Measurements from ENCODE around the gene LGI4.
"Not testable (repeated sequence)": the region's sequence is repeated elsewhere in the genome, so short reads cannot be mapped to it uniquely, and the experiment has no call there.

The LGI4 gene

DNA sequence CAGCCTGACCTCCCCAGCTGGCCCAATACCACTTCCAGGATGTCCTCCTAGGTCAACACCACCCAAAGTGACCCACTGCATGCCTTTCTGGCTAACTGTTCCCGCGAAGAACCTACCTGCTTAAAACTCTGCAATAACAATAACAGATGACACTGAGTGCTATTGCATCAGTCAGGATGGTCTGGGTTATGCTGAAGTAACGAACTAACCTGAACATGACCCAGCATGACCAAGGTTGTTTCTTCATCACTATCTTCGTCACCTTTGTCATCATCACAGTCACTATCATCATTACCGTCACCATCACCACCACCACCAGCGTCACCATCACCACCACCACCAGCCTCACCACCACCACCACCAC lies 29.8 kb downstream of the LGI4 start:
- no peak for DNase-seq

DNA sequence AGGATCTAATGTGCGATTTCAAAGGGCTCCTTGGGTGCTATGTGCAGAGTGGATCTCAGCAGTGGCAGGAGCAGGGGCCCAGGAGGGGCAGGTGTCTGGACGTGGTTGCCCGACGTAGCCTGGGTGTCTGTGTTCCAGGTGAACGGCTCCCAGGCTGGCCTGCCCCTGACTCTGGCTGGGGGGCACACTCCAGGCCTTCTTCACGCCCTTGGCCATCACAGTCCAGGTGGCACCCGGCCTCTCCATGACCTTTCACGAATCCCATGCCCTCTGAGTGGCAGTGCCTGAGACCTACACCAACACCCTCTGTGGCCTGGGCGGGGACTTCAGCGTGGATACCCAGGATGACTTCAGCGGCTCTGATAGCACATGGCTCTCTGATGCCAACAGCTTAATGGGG lies 30.5 kb downstream of the LGI4 start:
- DNase-seq, result no peak

DNA sequence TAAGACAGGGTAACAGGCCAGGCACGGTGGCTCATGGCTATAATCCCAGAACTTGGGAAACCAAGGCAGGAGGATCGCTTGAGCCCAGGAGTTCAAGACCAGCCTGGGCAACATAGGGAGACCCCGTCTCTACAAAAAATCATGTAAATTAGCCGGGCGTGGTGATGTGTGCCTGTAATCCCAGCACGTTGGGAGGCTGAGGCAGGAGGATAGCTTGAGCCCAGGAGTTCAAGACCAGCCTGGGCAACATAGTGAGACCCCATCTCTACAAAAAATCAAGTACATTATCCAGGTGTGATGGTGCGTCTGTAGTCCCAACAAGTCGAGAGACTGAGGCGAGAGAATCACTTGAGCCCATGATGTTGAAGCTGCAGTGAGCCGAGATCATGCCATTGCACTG lies 31.2 kb downstream of the LGI4 start:
- not testable (repeated sequence) for DNase-seq

DNA sequence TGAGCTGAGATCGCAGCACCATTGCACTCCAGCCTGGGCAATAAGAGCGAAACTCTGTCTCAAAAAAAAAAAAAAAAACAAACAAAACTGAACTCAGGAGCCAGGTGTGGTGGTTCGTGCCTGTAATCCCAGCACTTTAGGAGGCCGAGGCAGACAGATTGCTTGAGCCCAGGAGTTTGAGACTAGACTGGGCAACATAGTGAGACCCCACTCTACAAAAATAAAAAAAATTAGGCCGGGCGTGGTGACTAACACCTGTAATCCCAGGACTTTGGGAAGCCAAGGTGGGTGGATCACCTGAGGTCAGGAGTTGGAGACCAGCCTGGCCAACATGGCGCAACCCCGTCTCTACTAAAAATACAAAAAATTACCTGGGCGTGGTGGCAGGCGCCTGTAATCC lies 32.9 kb downstream of the LGI4 start:
- DNase-seq, result not testable (repeated sequence)

DNA sequence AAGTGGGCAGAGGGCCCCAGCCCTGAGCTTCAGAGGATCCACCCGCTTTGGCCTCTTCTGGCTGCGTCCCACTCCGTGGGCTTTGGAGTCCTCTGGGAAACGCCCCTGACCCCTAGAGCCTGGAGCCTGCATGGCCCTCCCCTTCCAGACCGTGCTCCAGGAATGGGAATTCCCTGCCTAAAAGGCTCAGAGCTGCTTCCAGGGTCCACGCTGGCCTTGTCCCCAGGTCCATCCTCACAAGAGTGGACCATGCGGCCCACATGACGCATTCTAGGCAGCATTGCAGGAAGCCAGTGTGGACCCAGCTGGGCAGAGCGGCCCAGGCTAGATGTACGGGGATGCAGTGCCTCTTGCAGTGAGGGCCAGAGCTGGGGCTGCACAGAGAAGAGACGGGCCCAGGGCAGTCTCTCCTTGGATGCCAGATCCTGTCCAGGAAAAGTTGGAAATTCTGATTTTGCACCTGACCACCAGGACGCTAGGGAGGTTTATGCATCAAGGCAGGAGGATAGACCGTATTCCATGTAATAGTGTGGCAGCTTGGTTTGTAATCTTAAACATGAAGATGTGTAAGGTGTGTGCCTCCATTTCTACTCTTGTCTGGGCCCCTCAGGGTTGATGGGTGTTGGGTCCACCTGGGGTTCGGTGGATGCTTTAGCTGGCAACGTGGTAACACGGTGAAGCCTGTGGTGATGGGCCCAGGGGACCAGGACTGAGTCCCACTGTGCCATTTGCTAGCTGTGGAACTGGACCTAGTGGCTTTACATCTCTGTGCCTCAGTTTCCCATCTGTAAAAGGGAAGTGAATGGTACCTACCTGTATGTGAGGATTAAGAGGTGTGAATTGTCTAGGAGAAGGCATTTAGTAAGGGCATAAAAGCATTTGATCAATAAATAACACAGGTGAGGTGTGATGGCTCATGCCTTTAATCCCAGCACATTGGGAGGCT lies 34.0 kb downstream of the LGI4 start:
- DNase-seq, result no peak

DNA sequence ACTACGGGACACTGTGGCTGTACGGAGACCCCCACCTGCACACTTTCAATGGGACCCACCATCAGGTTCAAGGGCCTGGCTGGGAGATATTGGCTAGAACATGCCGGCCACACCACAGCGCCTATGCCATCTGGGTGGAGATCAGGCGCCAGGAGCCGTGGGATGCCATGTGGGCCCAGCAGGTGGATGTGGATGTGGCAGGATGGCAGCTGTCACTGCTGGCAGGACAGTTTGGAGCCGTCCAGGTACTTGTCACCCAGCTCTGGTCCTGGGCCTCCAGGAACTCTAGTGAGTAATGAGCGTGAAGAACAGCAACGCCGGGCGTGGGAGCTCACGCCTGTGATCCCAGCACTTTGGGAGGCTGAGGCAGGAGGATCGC lies 35.0 kb downstream of the LGI4 start:
- no peak for DNase-seq

DNA sequence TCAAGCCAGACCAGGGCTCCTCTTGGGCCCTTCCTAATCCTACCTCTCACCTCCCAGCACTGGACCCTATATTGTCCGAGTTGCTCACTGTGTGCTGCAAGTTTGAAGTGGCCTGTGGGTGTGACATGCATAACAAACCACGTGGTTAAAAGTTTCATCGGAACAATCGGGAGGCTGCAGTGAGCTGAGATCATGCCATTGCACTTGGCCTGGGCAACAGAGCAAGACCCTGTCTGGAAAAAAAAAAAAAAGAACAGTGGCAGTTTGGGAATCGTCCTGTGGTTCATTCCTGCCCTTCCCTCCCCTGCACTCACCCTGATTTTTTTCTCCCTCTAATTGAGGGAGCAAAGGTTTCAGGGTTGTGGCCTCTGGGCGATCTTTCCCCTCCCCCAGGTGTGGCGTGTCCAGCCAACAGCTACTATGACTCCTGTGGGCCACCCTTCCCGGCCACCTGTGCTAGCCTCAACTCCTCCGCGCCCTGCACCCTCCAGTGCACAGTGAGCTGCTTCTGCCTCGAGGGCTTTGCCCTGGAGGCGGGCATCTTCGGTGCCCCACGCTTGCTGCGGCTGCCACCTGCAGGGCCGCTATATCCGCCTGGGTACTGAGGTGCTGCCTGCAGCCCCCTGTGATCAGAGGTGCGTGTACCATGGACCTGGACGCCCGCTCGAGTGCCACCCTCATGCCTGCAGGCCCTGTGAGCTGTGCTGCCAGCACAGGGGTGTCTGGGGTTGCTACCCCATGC lies 35.5 kb downstream of the LGI4 start:
- no peak for DNase-seq

DNA sequence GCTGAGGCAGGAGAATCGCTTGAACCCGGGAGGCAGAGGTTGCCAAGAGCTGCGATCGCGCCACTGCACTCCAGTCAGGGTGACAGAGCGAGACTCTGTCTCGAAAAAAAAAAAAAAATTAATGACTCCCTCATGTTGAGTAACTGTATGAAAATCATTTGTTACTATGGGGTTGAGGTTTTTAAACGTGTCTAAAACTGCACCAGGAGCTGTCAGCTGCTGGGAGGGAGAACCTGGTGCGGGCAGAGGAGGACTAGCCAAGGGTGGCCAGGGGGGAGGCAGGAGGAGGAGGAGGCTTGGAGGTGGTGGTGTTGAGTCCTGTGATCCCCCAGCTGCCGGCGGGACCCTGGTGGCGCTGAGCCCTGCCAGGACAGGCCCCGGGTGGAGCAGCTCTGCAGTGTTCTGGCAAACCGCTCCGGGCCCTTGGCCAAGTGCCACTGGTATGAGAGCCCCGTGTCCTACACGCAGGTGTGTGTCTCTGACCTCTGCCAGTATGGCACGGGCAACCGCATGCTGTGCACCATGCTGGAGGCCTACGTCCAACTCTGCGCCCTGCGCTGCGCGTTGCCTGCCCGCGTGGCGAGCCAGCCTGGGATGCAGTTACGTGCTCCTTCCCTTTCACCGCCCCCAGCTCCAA lies 36.3 kb downstream of the LGI4 start:
- DNase-seq, result no peak

DNA sequence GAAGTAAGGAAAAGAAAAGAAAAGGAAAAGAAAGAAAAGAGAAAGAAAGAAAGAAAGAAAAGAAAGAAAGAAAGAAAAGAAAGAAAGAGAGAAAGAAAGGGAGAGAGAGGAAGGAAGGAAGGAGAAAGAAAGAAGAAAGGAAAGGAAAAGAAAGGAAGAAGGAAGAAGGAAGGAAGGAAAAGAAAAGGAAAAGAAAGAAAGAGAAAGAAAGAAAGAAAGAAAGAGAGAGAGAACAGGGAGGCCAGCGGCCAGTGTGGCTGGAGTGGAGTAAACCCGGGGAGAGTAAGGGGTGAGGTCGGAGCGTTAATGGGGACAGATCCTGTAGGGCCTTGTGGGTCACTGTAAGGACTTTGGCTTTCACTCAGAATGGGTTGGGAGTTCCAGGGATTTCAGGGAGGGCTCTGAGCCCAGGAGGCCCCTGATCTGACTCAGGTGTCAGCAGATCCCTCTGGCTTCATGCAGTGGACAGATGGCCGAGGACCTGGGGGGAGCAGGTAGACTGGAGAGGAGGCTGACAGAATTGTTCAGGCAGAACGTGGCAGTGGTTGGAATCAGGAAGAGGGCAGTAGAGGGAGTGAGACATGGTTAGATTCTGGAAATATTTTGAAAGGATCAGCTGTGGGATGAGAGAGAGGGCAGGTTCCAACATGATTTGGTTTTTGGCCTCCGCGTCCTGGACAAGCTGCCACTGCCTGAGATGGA lies 39.0 kb downstream of the LGI4 start:
- DNase-seq, result no peak

DNA sequence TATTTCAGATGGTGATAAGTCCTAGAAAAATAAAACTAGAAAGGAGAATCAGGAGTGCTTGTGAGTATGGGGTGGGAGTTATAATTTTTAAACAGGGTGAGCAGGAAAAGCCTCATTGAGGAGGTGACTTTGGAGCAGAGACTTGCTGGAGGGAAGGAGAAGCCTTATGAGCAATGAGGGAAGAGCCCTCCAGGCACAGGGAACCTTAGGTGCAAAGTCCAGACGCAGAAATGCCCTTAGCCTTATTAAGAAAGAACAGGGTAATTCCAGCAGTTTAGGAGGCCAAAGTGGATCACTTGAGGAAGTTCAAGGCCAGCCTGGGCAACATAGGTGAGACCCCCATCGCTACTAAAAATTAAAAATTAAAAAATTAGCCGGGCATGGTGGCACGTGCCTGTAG lies 40.2 kb downstream of the LGI4 start:
- no peak for DNase-seq

DNA sequence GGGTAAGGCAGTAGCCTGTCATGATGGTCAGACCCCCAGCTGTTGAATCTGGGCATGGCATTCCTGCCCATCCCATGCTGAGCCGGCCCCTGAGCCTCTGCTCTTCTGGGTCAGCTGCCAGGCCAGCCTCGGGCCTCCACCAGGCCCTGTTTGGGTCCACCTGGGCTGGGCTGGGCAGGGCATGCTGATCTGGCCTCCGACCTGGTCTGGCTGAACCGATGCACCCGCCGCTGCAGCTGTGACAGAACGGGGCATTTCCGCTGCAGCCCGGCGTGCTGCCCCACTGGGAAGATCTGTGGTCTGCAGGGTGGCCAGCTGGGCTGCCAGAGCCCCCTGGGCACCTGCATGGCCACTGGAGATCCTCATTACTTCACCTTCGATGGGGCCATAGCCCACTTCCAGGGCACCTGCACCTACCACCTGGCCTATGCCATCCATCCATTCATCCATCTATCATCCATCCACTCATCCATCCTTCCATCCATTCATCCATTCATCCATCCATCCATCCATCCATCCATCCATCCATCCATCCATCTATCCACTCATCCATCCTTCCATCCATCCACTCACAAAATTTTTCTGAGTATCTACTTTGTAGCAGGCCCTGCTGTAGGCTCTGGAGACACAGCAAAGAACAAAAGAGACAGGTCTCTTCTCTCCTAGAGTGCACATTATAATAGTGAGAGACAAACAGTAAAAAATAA lies 40.8 kb downstream of the LGI4 start:
- DNase-seq, result no peak

DNA sequence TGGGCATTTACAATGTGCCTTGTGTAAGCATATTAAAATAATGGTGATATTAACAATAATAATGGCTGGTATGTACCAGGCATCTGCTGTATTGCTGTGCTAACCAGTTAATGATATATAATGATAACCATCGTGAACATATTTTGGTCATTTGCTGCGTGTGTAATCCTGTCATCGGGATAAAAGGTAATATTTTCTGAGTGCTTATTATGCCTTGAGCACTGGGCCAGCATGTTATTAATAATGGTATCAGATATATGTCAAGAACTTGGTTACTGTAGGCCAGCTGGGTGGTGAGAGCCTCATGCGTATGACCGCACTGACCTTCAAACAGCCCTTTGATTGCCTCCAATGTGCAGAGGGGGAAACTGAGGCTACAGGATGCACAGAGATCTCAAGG lies 41.4 kb downstream of the LGI4 start:
- no peak for DNase-seq

DNA sequence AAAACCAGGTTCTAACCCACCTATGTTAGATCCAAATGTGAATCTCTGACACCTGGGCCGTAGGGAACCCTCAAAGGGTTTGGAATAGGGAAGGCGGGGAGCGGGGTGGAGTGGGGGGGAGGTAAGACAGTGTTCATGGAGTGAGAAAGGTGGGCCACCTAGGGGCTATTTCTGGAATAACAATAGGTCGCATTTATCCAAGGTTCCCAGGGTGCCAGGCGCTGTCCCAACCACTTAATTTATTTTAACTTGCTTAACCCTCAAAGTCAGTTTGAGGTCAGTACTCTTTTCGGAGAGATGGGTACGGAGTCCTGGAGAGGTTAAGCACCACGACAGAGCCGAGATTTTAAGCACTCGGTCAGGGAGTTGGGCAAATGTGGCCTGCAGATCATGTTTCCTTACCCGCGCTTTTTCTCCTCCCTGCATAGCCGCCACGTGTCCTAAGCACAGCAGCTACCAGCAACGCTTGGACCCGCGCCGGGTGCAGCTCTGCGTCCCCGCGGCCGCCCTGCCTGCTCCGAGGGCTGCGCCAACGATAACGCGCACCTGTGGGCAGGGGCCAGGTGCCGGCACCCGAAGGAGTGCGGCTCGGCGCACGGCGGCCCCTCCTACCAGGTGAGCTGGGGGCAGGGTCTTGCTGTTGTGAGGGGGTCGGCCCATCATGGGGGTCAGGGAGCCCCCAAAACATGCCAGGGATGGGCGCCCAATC lies 44.2 kb downstream of the LGI4 start:
- DNase-seq, result peak; percentile 62

DNA sequence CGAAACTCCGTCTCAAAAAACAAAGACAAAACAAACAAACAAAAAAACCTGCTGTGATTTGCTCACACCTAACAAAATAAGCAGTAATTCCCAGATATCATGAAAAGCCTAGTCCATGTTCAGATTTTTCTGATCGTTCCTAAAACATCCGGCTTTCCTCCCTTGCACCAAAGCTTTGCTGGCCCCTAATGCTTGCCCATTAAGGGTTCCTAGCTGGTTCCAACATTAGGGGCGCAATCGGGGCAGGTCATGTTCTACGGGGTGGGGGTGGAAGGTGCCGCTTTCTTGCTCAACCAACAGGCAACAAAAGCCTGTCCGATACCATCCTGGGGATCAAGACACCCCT lies 44.7 kb downstream of the LGI4 start:
- no peak for DNase-seq

DNA sequence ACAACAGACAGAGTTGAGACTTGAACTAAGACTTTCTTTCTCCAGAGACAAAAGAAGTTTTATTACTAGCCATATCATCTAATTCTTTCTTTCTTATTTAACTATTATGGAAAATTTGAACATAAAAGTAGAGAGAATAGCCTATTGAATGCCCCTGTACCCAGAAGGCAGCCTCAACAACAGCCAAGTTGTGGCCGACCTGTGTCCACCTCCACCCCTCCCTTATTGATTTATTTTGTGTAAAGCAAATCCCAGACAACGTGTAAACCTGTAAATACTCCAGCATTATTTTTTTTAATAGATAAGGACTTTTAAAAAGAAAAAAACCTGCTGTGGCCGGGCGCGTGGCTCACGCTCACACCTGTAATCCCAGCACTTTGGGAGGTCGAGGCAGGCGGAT lies 45.3 kb downstream of the LGI4 start:
- DNase-seq, result no peak

DNA sequence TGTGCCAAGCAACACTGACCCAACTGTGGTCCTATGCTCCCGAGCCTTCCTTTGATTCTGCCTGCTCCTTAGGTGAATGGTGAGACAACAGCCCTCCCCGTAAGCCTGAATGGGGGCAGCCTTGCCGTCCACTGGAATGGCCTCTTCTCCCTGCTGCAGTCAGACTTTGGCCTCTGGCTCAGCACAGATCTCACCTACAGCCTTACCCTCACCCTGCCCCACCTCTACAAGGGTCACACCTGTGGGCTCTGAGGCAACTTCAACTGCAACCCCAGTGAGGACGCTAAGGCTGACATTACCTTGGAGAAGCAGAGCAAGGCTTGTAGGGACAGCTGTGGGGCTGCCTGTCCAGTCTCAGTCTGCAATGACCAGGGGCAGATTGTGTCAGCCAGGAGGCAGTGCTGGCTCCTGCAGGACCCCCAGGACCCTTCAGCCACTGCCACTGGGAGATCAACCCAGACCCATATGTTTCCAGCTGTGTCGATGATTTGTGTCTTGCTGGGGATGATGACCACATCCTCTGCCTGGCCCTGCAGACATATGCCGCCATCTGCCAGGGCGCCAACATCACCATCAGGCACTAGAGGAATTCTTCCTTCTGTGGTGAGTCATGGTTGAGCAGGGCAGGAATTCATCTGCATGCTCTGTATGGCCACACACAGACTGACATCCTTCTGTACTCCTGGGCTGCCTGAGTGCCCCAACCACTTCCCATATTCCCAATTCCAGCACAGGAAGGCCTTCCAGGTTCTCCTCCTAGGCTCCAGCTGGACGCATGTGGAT lies 46.5 kb downstream of the LGI4 start:
- DNase-seq, result no peak

DNA sequence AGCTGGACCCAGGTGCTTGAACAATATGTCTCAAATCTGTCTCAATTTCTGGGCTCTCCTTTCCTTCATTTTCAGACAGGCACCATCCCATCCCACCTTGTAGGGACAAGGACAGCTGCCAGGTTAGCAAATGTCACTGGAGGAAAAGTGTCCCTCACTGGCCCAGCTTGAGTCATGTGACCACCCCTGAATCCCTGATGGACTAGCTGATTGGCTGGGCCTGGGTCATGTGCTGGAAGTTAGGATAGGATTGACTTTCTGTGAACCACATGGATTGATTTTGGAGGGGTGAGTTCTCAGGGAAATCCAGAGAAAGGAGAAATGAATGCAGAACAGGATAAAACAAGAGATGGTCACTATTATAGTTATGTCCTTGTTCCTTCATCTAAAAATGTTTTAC lies 47.5 kb downstream of the LGI4 start:
- no peak for DNase-seq

DNA sequence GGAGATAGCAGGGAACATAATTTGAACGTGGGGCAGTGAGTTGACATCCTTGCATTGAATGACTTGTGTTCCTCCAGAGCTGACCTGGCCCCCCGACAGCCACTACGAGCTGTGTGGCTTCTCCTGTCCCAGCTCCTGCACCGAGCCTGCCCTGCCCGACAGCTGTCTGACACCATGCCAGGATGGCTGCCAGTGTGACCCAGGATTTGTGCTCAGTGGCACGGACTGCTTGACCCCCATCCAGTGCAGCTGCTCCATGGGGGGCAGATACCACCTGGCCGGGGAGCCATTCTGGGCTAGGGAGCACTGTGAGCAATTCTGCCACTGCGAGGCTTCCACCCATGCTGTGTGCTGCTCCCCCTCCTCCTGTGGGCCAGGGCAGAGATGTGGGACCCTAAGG lies 48.4 kb downstream of the LGI4 start:
- DNase-seq, result no peak

DNA sequence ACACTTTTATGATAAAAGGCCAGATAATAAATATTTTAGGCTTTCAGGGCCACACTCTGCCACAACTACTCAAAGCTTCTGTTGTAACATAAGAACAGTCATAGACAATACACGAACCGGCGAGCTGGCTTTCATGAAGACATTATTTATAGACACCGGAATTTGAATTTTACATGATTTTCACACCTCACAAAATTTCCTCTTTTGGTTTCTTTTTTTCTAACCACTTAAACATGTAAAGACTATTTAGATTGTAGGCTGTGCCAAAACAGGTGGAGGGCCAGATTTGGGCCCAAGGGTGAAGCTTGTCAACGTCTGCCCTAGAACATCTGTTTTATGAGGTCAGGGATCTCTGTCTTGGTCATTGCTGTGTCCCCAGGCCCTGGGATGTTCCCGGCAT lies 48.9 kb downstream of the LGI4 start:
- DNase-seq, result peak; percentile 15

DNA sequence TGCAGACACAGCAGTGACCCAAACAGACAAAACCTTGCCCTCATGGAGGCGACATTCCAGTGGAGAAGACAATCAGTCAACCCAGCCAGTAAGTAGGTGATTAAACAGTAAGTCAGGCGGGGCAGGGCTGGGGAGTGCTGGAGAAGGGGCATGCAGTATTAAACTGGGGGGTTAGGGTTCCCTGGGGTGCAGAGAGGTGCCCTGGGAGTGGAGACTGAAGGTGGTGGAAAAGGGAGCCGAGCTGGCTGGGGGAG lies 50.4 kb downstream of the LGI4 start:
- DNase-seq, result no peak

DNA sequence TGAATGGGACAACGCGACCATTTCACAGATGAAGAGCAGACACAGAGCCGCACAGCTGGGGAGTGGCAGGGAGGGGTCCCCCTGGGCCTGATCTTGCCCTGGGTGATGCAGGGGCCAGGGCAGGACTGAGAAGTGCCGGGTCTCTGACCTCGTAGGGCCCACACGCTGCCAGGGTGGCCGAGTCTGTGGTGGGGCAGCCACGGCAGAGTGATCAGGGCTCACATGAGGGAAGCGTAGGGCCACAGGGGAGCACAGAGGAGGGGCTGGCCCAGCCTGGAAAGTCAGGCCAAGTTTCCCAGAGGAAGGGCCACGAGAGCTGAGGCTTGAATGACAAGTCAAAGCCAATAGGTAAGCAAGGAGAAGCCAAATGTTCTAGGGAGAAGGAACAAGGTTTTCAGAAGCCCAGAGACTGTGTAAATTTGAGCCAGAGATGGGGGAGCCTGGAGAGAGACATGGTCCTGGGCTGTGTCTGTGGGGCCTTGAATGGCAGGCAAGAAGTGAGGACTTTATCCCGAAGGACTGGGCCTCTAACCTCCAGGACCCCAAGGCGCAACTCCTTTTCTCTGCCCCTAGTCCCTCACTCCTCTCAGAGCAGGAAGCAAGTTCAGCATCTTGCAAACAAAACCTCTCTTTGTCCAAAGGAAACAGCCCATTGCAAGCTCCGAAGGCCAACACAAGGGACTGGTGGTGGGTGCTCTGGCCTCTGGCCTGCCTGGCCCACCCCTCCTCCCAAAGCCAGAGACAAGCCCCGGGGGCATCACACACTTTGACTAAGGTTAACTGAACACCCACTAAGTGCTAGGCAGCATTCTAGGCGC lies 51.0 kb downstream of the LGI4 start:
- no peak for DNase-seq

All from CD4-positive, alpha-beta T cell treated with Interleukin-10 for 1 hour (primary cell).